Measurements from ENCODE around the gene DAND5.

The DAND5 gene

DNA sequence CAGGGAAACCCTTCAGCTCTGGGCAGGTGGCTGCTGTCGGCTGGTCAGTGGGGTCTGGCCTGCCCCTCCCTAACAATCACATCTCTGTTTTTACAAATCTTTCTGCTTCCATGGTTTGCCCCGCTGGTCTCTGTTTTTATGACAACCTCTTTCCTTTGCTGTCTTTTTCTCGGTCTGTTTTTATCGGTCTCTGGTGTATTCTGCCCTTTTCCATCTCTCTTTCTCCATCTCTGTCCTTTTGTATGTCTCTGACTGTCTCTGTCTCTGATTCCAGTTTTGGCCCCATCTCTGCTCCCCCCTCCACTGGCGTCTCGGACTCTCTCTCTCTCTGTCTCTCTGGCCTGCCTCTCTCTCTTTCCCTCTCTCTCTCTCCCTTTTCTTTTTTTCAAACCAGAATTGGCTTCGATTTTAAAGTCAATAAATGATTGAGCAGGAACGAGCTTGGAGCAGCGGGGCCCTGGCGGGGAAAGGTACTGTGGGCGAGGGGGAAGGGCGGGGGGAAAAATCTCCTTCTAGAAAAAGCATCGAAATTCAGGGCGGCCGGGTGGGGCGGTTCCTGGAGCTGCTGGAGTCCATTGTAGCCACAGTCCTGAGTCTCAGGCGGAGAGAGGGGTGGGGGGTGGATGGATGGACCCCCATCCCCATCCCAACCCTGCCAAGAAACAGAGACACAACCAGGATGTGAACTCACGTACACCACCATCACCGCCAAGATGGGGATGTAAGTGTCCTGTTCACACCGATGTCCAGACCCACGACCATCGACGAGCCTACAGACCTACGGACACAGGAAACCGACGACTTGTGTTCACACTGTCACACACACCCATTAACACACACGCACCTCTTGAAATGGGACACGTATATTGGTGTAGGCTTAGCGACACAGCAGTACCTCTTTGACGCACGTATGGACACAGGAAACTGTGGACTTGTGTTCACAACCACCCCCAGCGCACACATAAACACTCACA lies 28.9 kb downstream of the DAND5 start:
- TF ChIP-seq POLR2A (IDR thresholded peaks at IDR 0.05; ENCODE audit: low read depth, low read length) = no peak
- FAIRE-seq = no peak
- no peak for DNase-seq (ENCODE audit: insufficient read length)

DNA sequence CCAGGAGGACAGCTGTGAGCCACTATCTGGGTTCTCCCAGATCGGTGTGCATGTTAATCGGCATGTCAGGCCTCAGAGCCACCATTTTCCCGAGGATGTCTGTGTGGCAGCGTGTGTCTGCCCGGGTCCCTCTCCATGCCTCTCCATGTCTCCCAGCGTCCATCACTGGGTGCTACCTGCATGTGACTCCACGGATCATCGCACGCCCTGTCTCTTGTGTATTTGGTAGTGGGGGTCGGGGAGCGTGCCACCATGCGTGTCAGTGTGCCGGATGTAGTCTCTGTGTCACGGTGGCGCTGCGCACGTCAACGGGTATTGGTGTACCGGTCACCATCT lies 31.8 kb downstream of the DAND5 start:
- DNase-seq (ENCODE audit: insufficient read length) = no peak
- TF ChIP-seq POLR2A (IDR thresholded peaks at IDR 0.05; ENCODE audit: low read depth, low read length) (no peak), POLR2AphosphoS5 (IDR thresholded peaks at IDR 0.05; ENCODE audit: low read depth, low read length) (no peak), TAF1 (IDR thresholded peaks at IDR 0.05; ENCODE audit: borderline replicate concordance, low read depth, low read length) (no peak)
- FAIRE-seq = no peak

DNA sequence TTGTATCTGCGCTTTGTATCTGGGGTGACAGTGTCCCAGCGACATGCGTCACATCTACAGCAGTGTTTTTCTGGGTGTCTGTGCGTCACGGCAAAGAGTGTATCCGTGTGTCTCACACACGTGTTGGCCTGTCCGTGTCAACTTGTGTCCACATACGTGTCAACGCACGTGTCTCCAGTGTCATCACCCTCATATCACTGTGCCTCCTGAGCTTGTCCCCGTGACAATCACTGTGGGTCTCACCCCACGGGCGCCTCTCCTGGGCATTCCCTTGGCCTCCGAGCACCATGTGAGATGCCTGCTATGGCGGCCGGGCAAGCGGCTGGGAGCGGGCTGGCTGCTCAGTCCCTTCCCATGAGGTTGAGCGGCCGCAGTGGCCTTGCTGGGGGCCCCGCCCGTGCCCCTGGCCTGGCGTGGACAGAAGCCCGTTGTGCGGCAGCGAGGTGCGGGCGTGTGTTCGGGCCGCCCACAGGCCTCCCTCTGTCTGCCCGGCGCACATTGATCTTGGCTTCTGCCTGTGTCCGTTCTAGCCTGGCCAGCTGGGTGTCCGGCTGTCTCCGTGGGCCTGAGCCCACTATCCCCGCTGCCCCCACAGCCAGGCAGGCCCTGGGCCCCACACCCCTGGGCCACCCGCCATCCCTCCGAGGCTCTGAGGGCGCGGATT lies 32.3 kb downstream of the DAND5 start:
- TF ChIP-seq POLR2A (IDR thresholded peaks at IDR 0.05; ENCODE audit: low read depth, low read length) (no peak), TAF1 (IDR thresholded peaks at IDR 0.05; ENCODE audit: borderline replicate concordance, low read depth, low read length) (no peak)
- DNase-seq (ENCODE audit: insufficient read length) (no peak), FAIRE-seq (no peak)

DNA sequence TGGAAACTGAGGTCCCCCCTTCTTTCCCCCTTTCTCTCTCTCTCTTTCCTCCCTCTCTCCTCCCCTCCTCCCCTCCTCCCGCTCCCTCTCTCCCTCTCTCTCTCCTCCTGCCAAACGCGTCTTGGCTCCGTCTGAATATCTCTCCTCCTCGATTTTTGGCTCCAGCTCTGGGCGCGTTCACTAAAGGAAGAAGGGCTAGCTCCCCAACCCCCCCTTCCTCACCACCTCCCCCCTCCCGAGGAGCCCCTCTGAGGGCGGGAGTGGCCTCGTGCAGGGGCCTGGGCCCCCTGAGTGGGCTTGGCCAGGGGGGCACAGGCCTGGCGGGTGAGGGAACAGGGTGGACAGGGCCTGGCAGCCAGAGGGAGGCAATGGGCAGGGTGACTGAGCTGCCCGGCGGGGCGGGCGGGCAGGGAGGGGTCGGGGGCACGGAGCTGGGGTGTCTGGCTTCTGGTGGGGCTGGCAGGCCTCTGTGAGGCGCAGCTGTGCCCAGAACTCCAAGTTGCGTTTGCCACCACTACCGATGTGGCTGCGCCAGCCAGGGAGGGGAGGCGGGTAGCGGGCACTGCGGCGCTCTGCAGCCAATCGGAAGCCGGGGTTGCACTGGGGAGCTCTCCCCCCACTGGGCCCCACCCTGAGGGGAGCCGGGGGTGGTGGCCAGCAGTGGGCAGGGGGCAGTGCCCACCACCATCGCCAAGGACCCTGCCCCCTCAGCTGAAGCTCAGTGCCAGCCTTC lies 33.0 kb downstream of the DAND5 start:
- no peak for TF ChIP-seq POLR2A (IDR thresholded peaks at IDR 0.05; ENCODE audit: low read depth, low read length)
- TF ChIP-seq TAF1 (IDR thresholded peaks at IDR 0.05; ENCODE audit: borderline replicate concordance, low read depth, low read length) = no peak
- no peak for TF ChIP-seq POLR2AphosphoS5 (IDR thresholded peaks at IDR 0.05; ENCODE audit: low read depth, low read length)
- no peak for FAIRE-seq
- no peak for DNase-seq (ENCODE audit: insufficient read length)

DNA sequence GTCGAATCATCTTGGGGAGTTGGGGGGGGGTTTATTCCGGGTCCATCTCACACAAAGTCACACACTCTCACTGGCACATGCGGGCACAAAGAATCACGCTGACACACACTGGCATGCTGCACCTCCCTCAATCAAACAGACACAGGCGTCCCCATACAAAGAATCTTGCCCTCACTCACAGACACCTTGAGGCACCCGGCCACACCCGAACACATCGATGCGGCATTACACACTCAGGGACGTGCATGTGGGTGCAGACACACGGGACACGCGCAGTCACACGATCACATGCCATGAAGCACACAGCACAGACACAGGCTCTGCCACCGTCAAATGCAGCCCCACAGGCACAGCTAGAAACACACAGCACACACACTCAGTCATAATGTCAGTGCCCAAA lies 33.7 kb downstream of the DAND5 start:
- DNase-seq (ENCODE audit: insufficient read length) (no peak), FAIRE-seq (no peak)
- TF ChIP-seq POLR2AphosphoS5 (IDR thresholded peaks at IDR 0.05; ENCODE audit: low read depth, low read length) (no peak), POLR2A (IDR thresholded peaks at IDR 0.05; ENCODE audit: low read depth, low read length) (no peak), TAF1 (IDR thresholded peaks at IDR 0.05; ENCODE audit: borderline replicate concordance, low read depth, low read length) (no peak)

DNA sequence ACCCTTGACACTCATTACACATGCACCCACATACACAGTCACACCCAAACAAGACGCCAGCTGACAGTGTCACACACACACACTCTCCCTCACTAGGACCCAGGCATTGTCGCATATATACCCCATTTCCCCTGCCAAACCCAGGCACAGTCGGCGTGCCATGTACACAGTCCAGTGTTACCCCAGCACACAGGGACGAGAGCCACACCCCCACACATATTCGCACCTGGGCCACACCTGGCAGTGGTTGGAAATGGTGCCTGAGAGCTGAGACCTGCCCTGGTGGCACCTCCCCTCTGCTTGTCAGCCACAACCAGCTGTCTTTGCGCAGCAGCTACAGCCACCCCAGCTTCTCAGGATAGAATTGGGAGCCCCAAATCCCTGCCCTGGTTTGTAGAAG lies 34.9 kb downstream of the DAND5 start:
- no peak for FAIRE-seq

DNA sequence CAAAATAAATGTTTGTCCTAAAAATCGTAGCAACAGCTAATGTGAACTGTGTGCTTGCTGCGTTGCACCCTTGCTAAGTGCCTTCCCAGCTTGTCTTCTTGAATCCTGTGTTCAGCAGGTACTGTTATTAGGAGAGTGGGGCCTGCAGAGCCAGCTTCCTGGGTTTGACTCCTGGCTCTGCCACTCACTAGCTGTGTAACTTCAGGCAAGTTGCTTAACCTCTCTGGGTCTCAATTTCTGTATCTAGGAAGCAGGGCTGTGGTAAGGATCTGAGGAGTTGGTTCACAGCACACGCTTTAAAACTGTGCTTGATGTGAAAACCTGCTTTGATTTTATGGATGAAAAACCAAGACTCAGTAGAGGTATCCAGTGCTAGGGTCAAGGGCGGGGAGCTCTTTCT lies 35.9 kb downstream of the DAND5 start:
- DNase-seq (ENCODE audit: insufficient read length) (no peak), FAIRE-seq (no peak)
- TF ChIP-seq POLR2AphosphoS5 (IDR thresholded peaks at IDR 0.05; ENCODE audit: low read depth, low read length) (no peak), TAF1 (IDR thresholded peaks at IDR 0.05; ENCODE audit: borderline replicate concordance, low read depth, low read length) (no peak), POLR2A (IDR thresholded peaks at IDR 0.05; ENCODE audit: low read depth, low read length) (no peak)

More for the DNA sequence above, 34.9 kb downstream of the DAND5 start:
- TF ChIP-seq POLR2A (IDR thresholded peaks at IDR 0.05; ENCODE audit: low read depth, low read length) (no peak), TAF1 (IDR thresholded peaks at IDR 0.05; ENCODE audit: borderline replicate concordance, low read depth, low read length) (no peak)
- DNase-seq (ENCODE audit: insufficient read length) = no peak

DNA sequence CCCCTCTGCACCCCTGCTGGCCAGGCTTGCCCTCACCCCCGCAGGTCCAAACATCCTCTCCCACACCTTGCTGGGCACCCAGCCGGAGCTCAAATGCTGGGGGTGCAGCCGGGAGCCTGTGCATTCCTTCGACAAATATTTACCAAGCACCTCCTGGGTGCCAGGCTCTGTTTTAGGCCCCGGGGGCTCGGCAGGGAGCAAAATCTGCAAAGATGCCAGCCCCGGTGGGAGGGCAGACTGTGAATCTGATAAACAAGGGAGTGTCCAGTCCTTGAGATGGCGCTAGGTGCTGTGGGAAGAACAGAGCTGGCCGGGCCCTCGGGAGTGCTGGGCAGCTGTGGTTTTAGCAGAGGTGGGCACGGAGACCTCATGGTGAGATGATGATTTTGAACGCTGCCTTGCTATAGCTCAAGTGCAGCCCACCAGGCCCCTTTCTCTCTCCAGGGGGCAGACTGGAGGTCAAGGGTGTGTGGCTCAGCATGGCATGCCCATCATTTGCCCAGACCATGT lies 36.5 kb downstream of the DAND5 start:
- DNase-seq (ENCODE audit: insufficient read length) = no peak
- no peak for FAIRE-seq
- no peak for TF ChIP-seq POLR2A (IDR thresholded peaks at IDR 0.05; ENCODE audit: low read depth, low read length)
- TF ChIP-seq POLR2AphosphoS5 (IDR thresholded peaks at IDR 0.05; ENCODE audit: low read depth, low read length) = no peak
- TF ChIP-seq TAF1 (IDR thresholded peaks at IDR 0.05; ENCODE audit: borderline replicate concordance, low read depth, low read length) = no peak

DNA sequence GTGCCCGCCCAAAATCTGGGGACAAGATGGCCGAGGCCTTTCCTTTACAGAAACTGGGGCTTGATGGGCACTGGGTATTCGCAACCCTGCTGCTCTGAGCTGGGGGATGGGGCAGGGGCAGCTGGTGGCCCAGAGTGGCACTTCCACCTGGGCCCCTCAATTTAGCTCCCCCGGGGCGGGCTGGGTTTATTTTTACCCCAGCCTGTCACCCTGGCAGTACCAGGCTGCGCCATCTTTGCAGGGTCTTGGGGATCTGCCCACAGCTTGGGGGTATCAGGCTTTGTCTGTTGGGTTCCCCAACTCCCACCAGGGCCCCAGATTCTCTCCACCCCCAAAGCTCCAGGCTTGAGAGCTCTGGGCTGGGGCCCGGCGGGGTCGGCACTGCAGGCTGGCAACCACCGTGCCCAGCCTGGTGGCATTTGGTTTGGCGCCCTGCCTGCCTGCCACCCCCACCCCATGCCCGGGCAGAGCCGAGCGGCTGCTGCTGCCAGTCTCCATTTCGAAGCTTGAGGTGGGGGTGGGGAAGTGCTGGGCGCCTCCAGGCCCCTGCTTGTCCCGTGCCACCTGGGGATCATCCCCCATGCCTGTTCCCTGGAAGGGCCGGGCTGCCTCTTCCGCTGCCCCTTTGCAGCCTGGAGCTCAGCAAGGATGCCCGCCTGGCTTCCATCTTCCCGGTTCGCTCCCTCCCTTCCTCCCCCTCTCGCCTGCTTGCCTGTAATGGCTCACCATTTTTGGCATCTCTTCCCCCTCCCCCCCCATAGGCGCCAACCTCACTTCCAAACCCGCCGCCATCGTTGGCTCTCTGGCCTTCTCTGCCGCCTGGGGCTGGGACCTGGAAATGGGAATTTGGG lies 37.3 kb downstream of the DAND5 start:
- no peak for FAIRE-seq
- TF ChIP-seq POLR2A (IDR thresholded peaks at IDR 0.05; ENCODE audit: low read depth, low read length) = no peak
- no peak for TF ChIP-seq TAF1 (IDR thresholded peaks at IDR 0.05; ENCODE audit: borderline replicate concordance, low read depth, low read length)
- TF ChIP-seq POLR2AphosphoS5 (IDR thresholded peaks at IDR 0.05; ENCODE audit: low read depth, low read length) = no peak
- no peak for DNase-seq (ENCODE audit: insufficient read length)

DNA sequence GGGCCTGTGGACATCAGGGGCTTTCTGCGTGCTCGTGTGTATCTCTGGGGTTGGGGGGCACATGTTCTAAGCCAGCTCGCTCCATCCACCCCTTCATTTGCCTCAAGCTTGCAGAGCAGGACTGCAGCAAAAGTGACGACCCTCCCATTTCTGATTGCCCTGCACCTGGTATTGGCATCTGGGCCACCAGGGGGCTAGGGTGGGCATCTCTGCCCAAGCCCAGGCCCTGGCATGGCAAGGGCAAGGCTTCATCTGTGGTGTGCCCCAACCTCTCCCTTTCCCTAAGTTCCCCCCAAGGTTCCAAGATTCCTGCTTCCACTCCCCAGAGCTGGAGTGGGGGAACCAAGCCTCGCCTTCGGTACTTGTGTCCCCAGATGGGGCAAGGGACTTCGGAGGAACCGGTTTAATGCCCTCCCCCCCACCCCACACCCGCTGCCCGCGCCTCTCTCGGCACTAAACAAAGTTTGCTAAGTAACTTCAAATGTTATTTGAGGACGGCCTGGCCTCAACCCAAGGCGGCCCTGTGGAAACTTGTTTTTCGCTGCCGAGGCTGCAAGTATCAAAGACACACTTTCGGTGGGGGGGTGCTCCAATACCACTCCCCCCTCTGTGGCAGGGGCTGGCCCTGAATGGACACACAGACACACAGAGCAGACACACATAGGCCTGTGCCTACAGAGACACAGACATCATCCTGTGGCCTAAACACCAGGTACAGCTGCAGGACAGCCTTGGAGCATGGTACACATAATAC lies 38.1 kb downstream of the DAND5 start:
- FAIRE-seq (no peak), DNase-seq (ENCODE audit: insufficient read length) (no peak)
- no peak for TF ChIP-seq TAF1 (IDR thresholded peaks at IDR 0.05; ENCODE audit: borderline replicate concordance, low read depth, low read length)
- TF ChIP-seq POLR2AphosphoS5 (IDR thresholded peaks at IDR 0.05; ENCODE audit: low read depth, low read length) = no peak
- TF ChIP-seq POLR2A (IDR thresholded peaks at IDR 0.05; ENCODE audit: low read depth, low read length) = no peak

All from GM12892 (cell line).